GM18519 (cell line): Measurements from ENCODE around the gene SULT2A1.
"Not testable (repeated sequence)": the region's sequence is repeated elsewhere in the genome, so short reads cannot be mapped to it uniquely, and the experiment has no call there.

Source experiments
- ATAC-seq: cut with Tn5 transposase; IDR thresholded peaks from one replicate; pipeline ENCODE4 v1.9.1; 2021; ENCODE audit warnings: mild to moderate bottlenecking, moderate library complexity; ENCODE audit not compliant: unreplicated experiment, low FRiP score

SULT2A1 gene

GRCh38 chr19:47861630-47862029, 24.5 kb downstream of the SULT2A1 start:
- no peak for ATAC-seq

GRCh38 chr19:47860602-47861297, 25.4 kb downstream of the SULT2A1 start:
- ATAC-seq, result no peak

- not testable (repeated sequence) for ATAC-seq
Measured at GRCh38 chr19:47859838-47860237, 26.3 kb downstream of the SULT2A1 start.

GRCh38 chr19:47858646-47859285, 27.3 kb downstream of the SULT2A1 start, which contains the start of gene TPRX2:
TPRX2 (plus strand) TSS chr19:47859235; CDS start chr19:47859247, 12 bp downstream.
- not testable (repeated sequence) for ATAC-seq

- ATAC-seq, result not testable (repeated sequence)
Measured at GRCh38 chr19:47858231-47858630, 27.9 kb downstream of the SULT2A1 start.

- no peak for ATAC-seq
Measured at GRCh38 chr19:47854459-47854858, 31.7 kb downstream of the SULT2A1 start.

GRCh38 chr19:47853003-47853402, 33.1 kb downstream of the SULT2A1 start:
- ATAC-seq, result no peak

- no peak for ATAC-seq
Measured at GRCh38 chr19:47848823-47849473, 37.2 kb downstream of the SULT2A1 start.

GRCh38 chr19:47848425-47848822, 37.7 kb downstream of the SULT2A1 start:
- no peak for ATAC-seq

- no peak for ATAC-seq
Measured at GRCh38 chr19:47842941-47843340, 43.2 kb downstream of the SULT2A1 start.

DNA sequence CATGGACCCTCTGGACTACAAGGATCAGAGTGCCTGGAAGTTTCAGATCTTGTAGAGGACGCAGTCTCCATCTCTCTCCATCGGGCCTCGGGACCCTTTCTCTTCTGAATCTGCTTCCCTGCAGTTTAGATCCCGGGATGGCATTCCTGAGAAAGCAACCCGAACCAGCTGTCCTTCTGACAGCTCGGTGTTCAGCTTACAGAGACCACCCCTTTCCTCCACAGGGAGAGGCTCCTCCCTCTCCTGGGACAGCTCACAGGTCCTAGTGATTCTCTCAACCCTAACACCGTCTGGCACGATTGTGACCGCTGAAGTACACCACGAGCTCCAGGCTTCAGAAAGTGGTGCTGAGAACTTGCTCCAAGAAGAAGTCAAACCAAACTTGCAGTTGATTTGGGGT, 46.2 kb downstream of the SULT2A1 start:
- no peak for ATAC-seq

DNA sequence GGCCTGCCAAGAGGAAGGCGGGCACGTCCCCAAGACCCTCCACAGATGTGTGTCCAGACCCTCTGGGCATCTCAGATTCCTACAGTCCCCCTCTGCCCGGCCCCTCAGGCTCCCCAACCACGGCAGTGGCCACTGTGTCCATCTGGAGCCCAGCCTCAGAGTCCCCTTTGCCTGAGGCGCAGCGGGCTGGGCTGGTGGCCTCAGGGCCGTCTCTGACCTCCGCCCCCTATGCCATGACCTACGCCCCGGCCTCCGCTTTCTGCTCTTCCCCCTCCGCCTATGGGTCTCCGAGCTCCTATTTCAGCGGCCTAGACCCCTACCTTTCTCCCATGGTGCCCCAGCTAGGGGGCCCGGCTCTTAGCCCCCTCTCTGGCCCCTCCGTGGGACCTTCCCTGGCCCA, 46.7 kb downstream of the SULT2A1 start:
- no peak for ATAC-seq

DNA sequence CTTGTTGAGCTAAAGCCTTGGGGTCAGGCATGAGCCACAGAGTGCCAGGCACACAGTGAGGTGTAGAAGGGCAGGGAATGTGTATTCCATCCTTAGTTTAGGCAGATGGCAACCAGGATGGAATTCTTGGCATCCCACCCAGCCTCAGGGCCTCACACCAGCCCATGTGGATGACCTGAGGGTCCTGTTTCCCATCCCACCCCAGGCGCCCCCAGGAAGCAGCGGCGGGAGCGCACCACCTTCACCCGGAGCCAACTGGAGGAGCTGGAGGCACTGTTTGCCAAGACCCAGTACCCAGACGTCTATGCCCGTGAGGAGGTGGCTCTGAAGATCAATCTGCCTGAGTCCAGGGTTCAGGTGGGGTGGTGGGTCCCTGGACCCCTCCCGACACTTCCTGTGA, 50.1 kb downstream of the SULT2A1 start:
- ATAC-seq, result no peak

DNA sequence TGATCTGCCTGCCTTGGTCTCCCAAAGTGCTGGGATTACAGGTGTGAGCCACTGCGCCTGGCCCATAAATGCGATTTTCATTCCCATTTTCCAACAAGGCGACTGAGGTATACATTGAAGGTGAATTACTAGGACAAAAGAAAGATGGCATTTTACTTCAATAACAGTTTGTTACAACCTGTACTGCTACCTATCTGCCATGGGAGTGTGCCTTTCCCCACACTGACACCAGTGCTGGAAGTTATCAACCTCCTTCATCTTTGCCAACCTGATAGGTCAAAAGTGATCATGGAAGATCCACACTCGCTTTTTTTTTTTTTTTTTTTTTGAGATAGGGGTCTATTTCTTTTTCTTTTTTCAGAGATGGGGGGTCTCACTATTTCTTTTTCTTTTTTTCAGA, 53.4 kb downstream of the SULT2A1 start:
- ATAC-seq, result no peak

- ATAC-seq, result no peak
Measured at GRCh38 chr19:47826800-47827199, 59.3 kb downstream of the SULT2A1 start.

GRCh38 chr19:47824396-47824795, 61.7 kb downstream of the SULT2A1 start:
- ATAC-seq, result no peak

DNA sequence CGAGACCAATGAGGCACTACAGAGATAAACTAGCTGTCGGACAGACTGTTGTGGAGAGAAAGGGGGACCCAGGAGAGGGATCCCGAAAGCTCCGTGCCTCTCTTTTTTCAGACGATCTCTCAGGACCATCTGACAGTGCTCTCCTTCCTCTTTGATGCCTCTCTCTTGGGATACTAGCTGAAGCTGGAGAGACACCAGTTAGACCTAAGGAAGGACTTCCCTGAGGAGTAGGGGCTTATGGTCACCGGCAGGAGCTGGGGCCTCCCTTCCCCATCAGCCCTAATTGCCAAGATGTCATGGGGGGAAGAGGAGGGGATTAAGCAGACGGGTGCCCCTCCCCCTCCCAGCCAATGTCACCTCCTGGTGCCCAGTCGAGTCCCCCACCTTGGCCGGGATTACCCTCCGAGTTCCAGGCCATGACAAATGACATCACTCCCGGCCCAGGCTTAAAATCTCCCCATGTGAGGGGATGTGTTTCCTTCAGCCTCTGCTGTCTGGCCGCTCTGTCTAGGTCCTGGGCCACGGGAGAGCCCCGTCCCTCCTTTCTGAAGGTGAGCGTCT, 64.6 kb downstream of the SULT2A1 start, which contains the start of gene CRX:
CRX (plus strand) TSS at position 478 of the 561 bp plus-strand sequence. CDS start 12,507 bp downstream, outside the sequence.
- no peak for ATAC-seq
